HCT116 (cell line): ENCODE measurements around the gene LHFPL6. TPM values are rescaled to one million over a fixed set of nuclear protein-coding genes. Genes with fewer than 3 reads are reported as not detected.

ENCODE experiments used
- ATAC-seq: fragments of 200-7000 bp; cut with Tn5 transposase; 2 replicates; pipeline ENCODE4 v1.9.1; 2020; ENCODE audit warnings: mild to moderate bottlenecking, moderate library complexity
- BruUV-seq: library from RNA; stranded (reverse); fragments of 400-500 nt; replicated peaks from 2 replicates; lab custom pipeline; 2021; lab: Mats Ljungman, UMichigan
- CTCF ChIA-PET: fragments of 300-600 bp; sonication (Branson Sonifier 250); formaldehyde crosslinking; loops from one replicate; lab custom pipeline; 2021; ENCODE audit warnings: antibody characterized with exemption; lab: Charles Lee
- POLR2A ChIA-PET: fragments of 300-600, 350-600 bp; sonication (Branson Sonifier 250); formaldehyde crosslinking; loops from one replicate; lab custom pipeline; 2021; ENCODE audit warnings: antibody characterized with exemption; lab: Charles Lee
- RAD21 ChIA-PET, 2 experiments: fragments of 300-600 bp; sonication (Branson Sonifier 250); formaldehyde crosslinking; loops; one replicate each; lab custom pipeline; 2023; ENCODE audit warnings: low total read pairs in 2 of 2; ENCODE audit not compliant: uncharacterized antibody in 2 of 2, unreplicated experiment in 2 of 2, low non-redundant PET in 1 of 2; lab: Charles Lee
- DNase-seq: peaks from one replicate; pipeline ENCODE4 v3.0.0-alpha.2; 2010; ENCODE audit warnings: low read depth, low spot score
- H2AFZ ChIP-seq: fragments of 200-600 bp; shearing (Covaris generic), sonication (generic); 2 replicates; pipeline ENCODE4 v1.6.1; 2017; ENCODE audit warnings: low read depth, mixed run types, mixed read lengths, antibody characterized with exemption, low read length; ENCODE audit not compliant: poor library complexity, severe bottlenecking
- H3K27ac ChIP-seq: 2 replicates; pipeline ENCODE4 v1.5.1; 2012; ENCODE audit warnings: low read depth, low read length
- H3K27me3 ChIP-seq: fragments of 200-600 bp; sonication (generic); 2 replicates; pipeline ENCODE4 v1.6.1; 2016; ENCODE audit warnings: mixed run types, low read length, mixed read lengths; ENCODE audit not compliant: insufficient read depth
- H3K36me3 ChIP-seq, 2 experiments: fragments of 200-500 bp in 1 of 2; fragments of 200-600 bp in 1 of 2; sonication (Bioruptor generic) in 1 of 2; sonication (generic) in 1 of 2; 2 replicates each; pipeline versions ENCODE4 v1.5.1 to v1.6.1; 2014 to 2016; ENCODE audit warnings: low read length in 2 of 2, inconsistent platforms in 1 of 2, mixed read lengths in 1 of 2, mixed run types in 1 of 2; ENCODE audit not compliant: insufficient read depth in 2 of 2, control insufficient read depth in 1 of 2
- H3K4me1 ChIP-seq, 2 experiments: fragments of 200-600 bp in 1 of 2; sonication (generic) in 1 of 2; 2 replicates each; pipeline versions ENCODE4 v1.5.1 to v1.6.1; 2012 to 2017; ENCODE audit warnings: low read length in 2 of 2, inconsistent platforms in 1 of 2, mild to moderate bottlenecking in 1 of 2, mixed read lengths in 1 of 2, mixed run types in 1 of 2, moderate library complexity in 1 of 2; ENCODE audit not compliant: insufficient read depth in 2 of 2, control insufficient read depth in 1 of 2
- H3K4me2 ChIP-seq: fragments of 200-600 bp; sonication (generic); 2 replicates; pipeline ENCODE4 v1.6.1; 2017; ENCODE audit warnings: mixed run types, low read length, mixed read lengths
- H3K4me3 ChIP-seq, 2 experiments: fragments of 200-600 bp in 1 of 2; sonication (generic) in 1 of 2; replicated peaks in 1 of 2; 2 replicates each; pipeline ENCODE4 v1.5.1; 2011 to 2016; ENCODE audit warnings: low read length in 2 of 2, control low read depth in 1 of 2, low read depth in 1 of 2, mild to moderate bottlenecking in 1 of 2, mixed read lengths in 1 of 2, mixed run types in 1 of 2
- H3K79me2 ChIP-seq: fragments of 200-600 bp; sonication (generic); 2 replicates; pipeline ENCODE4 v1.6.1; 2017; ENCODE audit warnings: mild to moderate bottlenecking, mixed run types, low read length, moderate library complexity, mixed read lengths; ENCODE audit not compliant: insufficient read depth
- H3K9ac ChIP-seq: fragments of 200-600 bp; sonication (generic); 2 replicates; pipeline ENCODE4 v1.6.1; 2016; ENCODE audit warnings: low read length, mixed read lengths
- H3K9me2 ChIP-seq: fragments of 200-600 bp; sonication (generic), shearing (Covaris generic); 2 replicates; pipeline ENCODE4 v1.6.1; 2017; ENCODE audit warnings: mixed run types, mild to moderate bottlenecking, moderate library complexity; ENCODE audit not compliant: insufficient read depth
- H3K9me3 ChIP-seq, 2 experiments: fragments of 200-500 bp in 1 of 2; fragments of 200-600 bp in 1 of 2; sonication (Bioruptor generic) in 1 of 2; sonication (generic) in 1 of 2; 2 replicates each; pipeline ENCODE4 v1.6.1; 2014 to 2017; ENCODE audit warnings: low read length in 2 of 2, mixed read lengths in 2 of 2, inconsistent platforms in 1 of 2, low read depth in 1 of 2, mild to moderate bottlenecking in 1 of 2, mixed run types in 1 of 2, moderate library complexity in 1 of 2; ENCODE audit not compliant: control insufficient read depth in 1 of 2, insufficient read depth in 1 of 2
- H4K20me1 ChIP-seq: fragments of 200-600 bp; sonication (generic), shearing (Covaris generic); 2 replicates; pipeline ENCODE4 v1.6.1; 2017; ENCODE audit warnings: mixed run types, mild to moderate bottlenecking, moderate library complexity; ENCODE audit not compliant: insufficient read depth
- CBX3 ChIP-seq: IDR thresholded peaks from 2 replicates; pipeline ENCODE4 v1.6.1; 2012; ENCODE audit warnings: low read depth
- FOSL1 ChIP-seq: IDR thresholded peaks from 2 replicates; pipeline ENCODE4 v1.6.1; 2012; ENCODE audit warnings: low read depth
- POLR2A ChIP-seq: IDR thresholded peaks from 2 replicates; pipeline ENCODE4 v1.7.0; 2011; ENCODE audit warnings: borderline replicate concordance; ENCODE audit not compliant: insufficient read depth, insufficient read length; ENCODE audit errors: extremely low read depth
- POLR2AphosphoS5 ChIP-seq: IDR thresholded peaks from 2 replicates; pipeline ENCODE4 v1.6.1; 2011; ENCODE audit warnings: mild to moderate bottlenecking, low read depth, low read length, moderate library complexity
- RAD21 ChIP-seq: IDR thresholded peaks from 2 replicates; pipeline ENCODE4 v1.6.1; 2012; ENCODE audit warnings: low read depth, mild to moderate bottlenecking
- SP1 ChIP-seq: IDR thresholded peaks from 2 replicates; pipeline ENCODE4 v1.6.1; 2012; ENCODE audit warnings: low read depth
- SRF ChIP-seq: IDR thresholded peaks from 2 replicates; pipeline ENCODE4 v1.6.1; 2012; ENCODE audit warnings: low read depth
- TCF7L2 ChIP-seq: IDR thresholded peaks from 2 replicates; pipeline ENCODE4 v1.7.0; 2011; ENCODE audit warnings: borderline replicate concordance, inconsistent platforms; ENCODE audit not compliant: insufficient read depth, insufficient read length; ENCODE audit errors: extremely low read depth
- ZFX ChIP-seq: fragments of 450-650 bp; IDR thresholded peaks from 2 replicates; pipeline ENCODE4 v1.6.1; 2017
- intact Hi-C: fragments of 100-400 bp; cut with micrococcal nuclease; formaldehyde crosslinking; loops from 2 replicates; pipeline ENCODE4 v1.10.0; 2022
- total RNA-seq: library from RNA; stranded (reverse); gene quantifications from one replicate; pipeline ENCODE4 v1.2.1, GENCODE V29; 2021; ENCODE audit not compliant: unreplicated experiment
- TF ChIP-seq, protein P1 (sequence below): IDR thresholded peaks from 2 replicates; pipeline ENCODE4 v1.6.1; 2012
- TF ChIP-seq, protein P2 (sequence below): IDR thresholded peaks from 2 replicates; pipeline ENCODE4 v1.6.1; 2012; ENCODE audit warnings: low read depth
- TF ChIP-seq, protein P3 (sequence below), 3 experiments: fragments of 200-600 bp in 1 of 3; sonication (generic) in 1 of 3; IDR thresholded peaks in 2 of 3; conservative IDR thresholded peaks in 1 of 3; 2 replicates each; pipeline ENCODE4 v1.5.1; 2012 to 2017; ENCODE audit warnings: low read depth in 2 of 3, low read length in 2 of 3, antibody characterized with exemption in 1 of 3, borderline replicate concordance in 1 of 3, control low read depth in 1 of 3, mild to moderate bottlenecking in 1 of 3, mixed read lengths in 1 of 3, mixed run types in 1 of 3, moderate library complexity in 1 of 3; ENCODE audit not compliant: insufficient read depth in 1 of 3

The LHFPL6 gene
- total RNA-seq, 1 experiment from 2014 or later: 0.22 TPM

DNA sequence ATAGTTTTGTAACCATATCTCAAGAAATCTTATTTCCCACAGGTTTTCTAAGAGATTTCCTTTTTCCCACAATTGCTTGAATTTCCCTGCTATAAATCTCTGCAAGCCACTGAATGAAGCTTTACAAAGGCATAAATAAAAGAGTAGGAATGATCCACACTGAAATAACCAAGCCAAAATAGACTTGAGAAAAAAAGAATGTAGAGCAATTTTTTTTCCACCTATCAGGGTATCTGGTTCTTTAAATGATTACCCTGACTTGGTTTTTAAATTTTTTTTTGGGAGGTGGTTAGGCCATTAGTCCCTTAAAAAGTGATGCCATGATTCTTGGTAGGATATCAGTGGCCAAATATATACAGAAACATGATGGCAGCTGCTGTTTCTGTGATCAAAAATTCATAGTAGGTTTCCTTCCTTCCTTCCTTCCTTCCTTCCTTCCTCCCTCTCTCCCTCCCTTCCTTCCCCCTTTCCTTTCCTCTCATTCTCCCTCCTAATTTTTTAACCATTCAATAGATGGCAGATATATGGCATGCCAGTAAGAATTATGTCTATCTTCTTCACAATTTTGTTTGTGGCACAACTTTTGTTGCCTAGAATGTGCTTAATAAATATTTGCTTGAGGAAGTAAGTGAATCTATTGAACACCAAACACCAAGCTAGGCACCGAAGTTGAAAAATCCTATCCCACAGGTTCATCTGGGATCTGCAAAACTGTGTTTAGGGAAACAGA is 233.7 kb downstream of the LHFPL6 start:
- TF ChIP-seq ZFX: no peak
- no peak for TF ChIP-seq FOSL1
- TF ChIP-seq RAD21: no peak
- no peak for TF ChIP-seq POLR2AphosphoS5
- no peak for TF ChIP-seq POLR2A
- no peak for TF ChIP-seq CBX3
- TF ChIP-seq SP1: no peak
- TF ChIP-seq, protein P1, sequence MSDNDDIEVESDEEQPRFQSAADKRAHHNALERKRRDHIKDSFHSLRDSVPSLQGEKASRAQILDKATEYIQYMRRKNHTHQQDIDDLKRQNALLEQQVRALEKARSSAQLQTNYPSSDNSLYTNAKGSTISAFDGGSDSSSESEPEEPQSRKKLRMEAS: no peak
- TF ChIP-seq TCF7L2: no peak
- TF ChIP-seq, protein P2, sequence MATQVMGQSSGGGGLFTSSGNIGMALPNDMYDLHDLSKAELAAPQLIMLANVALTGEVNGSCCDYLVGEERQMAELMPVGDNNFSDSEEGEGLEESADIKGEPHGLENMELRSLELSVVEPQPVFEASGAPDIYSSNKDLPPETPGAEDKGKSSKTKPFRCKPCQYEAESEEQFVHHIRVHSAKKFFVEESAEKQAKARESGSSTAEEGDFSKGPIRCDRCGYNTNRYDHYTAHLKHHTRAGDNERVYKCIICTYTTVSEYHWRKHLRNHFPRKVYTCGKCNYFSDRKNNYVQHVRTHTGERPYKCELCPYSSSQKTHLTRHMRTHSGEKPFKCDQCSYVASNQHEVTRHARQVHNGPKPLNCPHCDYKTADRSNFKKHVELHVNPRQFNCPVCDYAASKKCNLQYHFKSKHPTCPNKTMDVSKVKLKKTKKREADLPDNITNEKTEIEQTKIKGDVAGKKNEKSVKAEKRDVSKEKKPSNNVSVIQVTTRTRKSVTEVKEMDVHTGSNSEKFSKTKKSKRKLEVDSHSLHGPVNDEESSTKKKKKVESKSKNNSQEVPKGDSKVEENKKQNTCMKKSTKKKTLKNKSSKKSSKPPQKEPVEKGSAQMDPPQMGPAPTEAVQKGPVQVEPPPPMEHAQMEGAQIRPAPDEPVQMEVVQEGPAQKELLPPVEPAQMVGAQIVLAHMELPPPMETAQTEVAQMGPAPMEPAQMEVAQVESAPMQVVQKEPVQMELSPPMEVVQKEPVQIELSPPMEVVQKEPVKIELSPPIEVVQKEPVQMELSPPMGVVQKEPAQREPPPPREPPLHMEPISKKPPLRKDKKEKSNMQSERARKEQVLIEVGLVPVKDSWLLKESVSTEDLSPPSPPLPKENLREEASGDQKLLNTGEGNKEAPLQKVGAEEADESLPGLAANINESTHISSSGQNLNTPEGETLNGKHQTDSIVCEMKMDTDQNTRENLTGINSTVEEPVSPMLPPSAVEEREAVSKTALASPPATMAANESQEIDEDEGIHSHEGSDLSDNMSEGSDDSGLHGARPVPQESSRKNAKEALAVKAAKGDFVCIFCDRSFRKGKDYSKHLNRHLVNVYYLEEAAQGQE: no peak
- TF ChIP-seq, protein P3, sequence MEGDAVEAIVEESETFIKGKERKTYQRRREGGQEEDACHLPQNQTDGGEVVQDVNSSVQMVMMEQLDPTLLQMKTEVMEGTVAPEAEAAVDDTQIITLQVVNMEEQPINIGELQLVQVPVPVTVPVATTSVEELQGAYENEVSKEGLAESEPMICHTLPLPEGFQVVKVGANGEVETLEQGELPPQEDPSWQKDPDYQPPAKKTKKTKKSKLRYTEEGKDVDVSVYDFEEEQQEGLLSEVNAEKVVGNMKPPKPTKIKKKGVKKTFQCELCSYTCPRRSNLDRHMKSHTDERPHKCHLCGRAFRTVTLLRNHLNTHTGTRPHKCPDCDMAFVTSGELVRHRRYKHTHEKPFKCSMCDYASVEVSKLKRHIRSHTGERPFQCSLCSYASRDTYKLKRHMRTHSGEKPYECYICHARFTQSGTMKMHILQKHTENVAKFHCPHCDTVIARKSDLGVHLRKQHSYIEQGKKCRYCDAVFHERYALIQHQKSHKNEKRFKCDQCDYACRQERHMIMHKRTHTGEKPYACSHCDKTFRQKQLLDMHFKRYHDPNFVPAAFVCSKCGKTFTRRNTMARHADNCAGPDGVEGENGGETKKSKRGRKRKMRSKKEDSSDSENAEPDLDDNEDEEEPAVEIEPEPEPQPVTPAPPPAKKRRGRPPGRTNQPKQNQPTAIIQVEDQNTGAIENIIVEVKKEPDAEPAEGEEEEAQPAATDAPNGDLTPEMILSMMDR (IDR thresholded peaks at IDR 0.05 in 2 of 3, conservative IDR thresholded peaks at IDR 0.05 in 1 of 3; ENCODE audit: borderline replicate concordance in 1 of 3, insufficient read depth in 1 of 3, low read depth in 2 of 3, low read length in 2 of 3): no peak
- TF ChIP-seq SRF: no peak
- TF ChIP-seq, all 23 proteins: peak for 0
- Histone ChIP-seq H2AFZ (no peak overlapping the region), H3K9ac (no peak overlapping the region), H3K4me2 (no peak overlapping the region), H3K79me2 (no peaks in the 10 kb centered on the region), H3K4me3 (no peak overlapping the region), H3K27ac (no peak overlapping the region), H3K9me3 (no peaks in the 10 kb centered on the region), H3K27me3 (peaks cover 32% of the 10 kb centered on the region), H3K4me1 (0 out of 4 replicates have a peak, but pooled peaks cover 0 to 2% of the 10 kb centered on the region in 2 experiments), H3K36me3 (no peaks in the 10 kb centered on the region), H3K9me2 (no peaks in the 10 kb centered on the region), H4K20me1 (no peaks in the 10 kb centered on the region)
- CTCF ChIA-PET: no interaction called here
- ATAC-seq (no peak), DNase-seq (no peak)
- BruUV-seq: no TSS peak
- RAD21 ChIA-PET: no interaction called here
- intact Hi-C loops: no loop called here
- POLR2A ChIA-PET: no interaction called here
